HG02884 (cell line): ENCODE measurements around the gene C19orf53.
A peak's percentile ranks its signal among the peaks of the same experiment; 100 is the strongest.

Experiments used
- ATAC-seq: cut with Tn5 transposase; IDR thresholded peaks from one replicate; pipeline ENCODE4 v1.9.1; 2021; ENCODE audit warnings: mild to moderate bottlenecking, moderate library complexity; ENCODE audit not compliant: unreplicated experiment

C19orf53 gene

DNA sequence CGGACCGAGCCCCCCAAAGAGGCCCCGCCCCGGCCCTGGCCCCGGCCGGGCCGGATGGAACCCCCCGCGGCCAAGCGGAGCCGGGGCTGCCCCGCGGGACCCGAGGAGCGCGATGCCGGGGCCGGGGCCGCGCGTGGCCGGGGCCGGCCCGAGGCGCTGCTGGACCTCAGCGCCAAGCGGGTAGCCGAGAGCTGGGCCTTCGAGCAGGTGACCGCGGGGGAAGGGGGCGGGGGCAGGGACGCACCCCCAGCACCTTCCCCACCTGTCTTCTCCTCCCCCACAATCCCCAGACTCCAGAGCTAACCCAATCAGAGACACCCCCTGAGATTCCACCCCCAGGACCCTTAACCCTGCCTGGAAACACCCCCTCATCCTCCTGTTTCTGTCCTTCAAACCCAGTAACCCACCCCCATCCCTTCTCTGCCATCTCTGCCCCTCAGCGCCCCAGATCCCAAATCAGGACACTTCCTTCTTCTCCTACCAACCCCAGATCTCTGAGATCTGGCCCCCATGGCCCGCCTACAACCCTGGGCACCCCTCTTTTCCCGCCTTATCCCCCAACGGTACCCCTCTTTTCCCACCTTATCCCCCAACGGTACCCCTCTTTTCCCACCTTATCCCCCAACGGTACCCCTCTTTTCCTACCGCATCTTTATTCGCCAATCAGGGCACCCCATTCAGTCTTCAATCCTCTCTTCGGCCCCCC lies 21.5 kb downstream of the C19orf53 start:
- ATAC-seq: peak; percentile 27

GRCh38 chr19:13796301-13797057 lies 22.2 kb downstream of the C19orf53 start:
- no peak for ATAC-seq

- no peak for ATAC-seq
These were observed 22.8 kb downstream of the C19orf53 start for GRCh38 chr19:13797058-13797440.

- no peak for ATAC-seq
These were observed 23.6 kb downstream of the C19orf53 start for GRCh38 chr19:13797870-13798269.

GRCh38 chr19:13799669-13800068 lies 25.4 kb downstream of the C19orf53 start:
- no peak for ATAC-seq

DNA sequence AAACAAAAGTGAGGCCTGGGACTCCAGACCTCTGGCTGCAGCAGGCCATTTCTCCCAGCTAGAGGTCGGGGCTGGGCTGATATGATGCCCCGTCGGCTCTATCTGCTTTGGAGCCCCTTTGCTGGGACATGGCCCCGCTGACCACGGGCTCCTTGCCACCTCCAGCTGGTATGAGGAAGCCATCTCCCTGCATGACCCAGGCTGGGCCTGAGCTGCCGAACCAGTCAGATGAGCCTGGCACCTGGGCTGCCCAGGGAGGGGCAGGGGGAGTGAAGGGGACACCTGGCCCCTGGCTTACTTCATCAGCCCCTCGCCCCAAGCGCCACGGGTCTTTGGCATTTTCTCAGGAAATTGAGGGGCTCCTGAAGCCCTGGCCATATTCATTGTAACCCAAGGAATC lies 28.8 kb downstream of the C19orf53 start:
- ATAC-seq: no peak

DNA sequence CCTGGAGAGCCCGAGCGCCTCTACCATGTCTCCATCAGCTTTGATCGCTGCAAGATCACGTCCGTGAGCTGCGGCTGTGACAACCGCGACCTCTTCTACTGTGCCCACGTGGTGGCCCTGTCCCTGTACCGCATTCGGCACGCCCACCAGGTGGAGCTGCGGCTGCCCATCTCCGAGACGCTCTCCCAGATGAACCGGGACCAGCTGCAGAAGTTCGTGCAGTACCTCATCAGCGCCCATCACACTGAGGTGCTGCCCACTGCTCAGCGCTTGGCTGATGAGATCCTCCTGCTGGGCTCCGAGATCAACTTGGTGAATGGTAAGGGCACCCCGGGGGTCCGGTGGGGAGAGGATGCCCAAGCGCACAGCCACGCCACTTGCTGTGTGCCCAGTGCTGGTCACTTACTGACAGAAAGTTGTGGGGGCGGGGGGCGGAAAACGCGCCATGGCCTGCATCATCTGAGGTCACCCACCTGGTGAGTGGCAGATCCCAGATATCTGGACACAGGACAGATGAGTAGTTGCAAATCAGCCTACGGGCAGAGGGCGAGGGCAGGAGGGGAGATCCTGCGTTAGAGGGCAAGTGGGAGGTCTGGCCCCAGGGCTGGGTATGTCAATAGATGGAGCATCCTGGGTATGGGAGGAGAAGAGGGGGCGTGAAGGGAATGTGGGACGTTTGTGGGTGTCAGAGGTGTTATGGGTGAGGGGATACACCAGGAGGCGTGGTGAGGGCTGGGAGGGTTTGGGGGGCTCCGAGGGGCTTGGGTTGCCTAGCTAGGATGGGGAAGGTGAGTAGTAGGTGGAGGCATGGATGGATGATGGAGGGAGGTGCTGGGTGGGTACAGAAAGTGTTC lies 30.8 kb downstream of the C19orf53 start:
- ATAC-seq: no peak

DNA sequence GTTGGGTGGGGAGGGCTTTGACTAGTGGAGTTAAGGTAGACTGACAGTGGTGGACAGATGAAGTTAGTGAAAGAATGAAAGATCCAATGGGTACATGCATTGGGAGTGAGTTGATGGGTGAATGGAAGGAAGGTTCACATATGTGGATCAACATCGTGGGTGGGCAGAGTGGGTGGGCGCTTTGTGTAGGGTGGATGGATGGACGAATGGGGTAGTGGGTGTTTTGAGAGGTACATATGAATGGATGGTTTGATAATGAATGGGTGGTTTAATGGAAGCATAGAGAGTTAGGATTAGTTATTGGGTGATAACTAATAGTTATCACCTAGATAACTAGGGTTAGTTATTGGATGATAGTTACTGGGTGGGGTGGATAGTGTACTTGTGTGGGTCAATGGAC lies 32.5 kb downstream of the C19orf53 start:
- ATAC-seq: no peak

- no peak for ATAC-seq
These were observed 33.3 kb downstream of the C19orf53 start for GRCh38 chr19:13807421-13808021.

DNA sequence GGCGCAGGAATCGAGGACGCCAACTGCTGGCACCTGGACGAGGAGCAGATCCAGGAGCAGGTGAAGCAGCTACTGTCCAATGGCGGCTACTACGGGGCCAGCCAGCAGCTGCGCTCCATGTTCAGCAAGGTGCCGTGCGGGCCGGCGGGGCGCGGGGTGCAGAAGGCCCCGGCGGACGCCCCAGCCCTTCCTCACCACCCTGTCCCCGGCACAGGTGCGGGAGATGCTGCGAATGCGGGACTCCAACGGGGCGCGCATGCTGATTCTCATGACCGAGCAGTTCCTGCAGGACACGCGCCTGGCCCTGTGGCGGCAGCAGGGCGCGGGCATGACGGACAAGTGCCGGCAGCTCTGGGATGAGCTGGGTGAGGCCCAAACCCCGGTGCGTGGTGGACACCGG lies 34.6 kb downstream of the C19orf53 start:
- no peak for ATAC-seq

- ATAC-seq: no peak
These were observed 38.3 kb downstream of the C19orf53 start for GRCh38 chr19:13812544-13812943.

GRCh38 chr19:13813147-13813546 lies 38.9 kb downstream of the C19orf53 start:
- no peak for ATAC-seq

DNA sequence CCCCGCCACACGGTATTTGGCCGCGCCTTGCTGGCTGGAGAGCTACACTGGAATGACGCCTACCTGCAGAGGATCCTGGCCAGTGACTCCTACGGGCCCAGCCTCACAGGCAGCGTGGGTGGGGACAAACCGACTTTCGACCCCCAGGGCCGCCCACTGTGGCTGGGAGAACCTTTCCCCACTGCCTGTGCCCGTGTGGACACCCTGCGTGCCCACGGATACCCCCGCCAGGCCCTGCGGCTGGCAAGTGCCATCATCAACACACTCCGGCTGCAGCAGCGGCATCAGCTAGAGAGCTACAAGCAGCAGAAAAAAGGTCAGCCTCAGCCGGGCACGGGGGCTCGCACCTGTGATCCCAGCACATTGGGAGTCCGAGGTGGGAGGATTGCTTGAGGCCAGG lies 40.3 kb downstream of the C19orf53 start:
- no peak for ATAC-seq

DNA sequence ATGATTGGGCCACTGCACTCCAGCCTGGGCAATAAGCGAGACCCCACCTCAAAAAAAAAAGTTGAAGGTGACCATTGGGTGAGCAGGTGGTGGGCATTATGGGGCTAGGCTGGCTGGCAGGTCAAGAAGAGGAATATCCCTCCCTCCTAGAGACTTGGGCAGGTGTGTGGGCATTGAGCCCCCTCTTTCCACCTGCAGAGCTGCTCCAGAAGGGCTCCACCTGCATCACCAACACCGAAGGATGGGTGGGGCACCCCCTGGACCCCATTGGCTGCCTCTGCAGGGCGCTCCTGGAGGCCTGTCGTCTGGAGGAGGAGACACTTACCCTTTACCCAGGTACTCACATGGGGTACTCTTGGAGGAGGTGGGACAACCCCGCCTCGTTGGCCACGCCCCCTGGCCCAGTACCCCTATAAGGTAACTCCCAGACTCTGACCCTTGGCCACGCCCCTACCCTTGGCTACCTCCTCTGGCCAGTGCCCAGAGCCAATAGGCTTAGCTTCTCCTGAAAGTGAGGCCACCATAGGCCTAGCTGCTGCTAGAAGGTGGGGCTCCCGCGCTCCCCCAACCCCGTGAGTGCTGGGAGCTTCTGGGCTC lies 42.9 kb downstream of the C19orf53 start:
- ATAC-seq: no peak

DNA sequence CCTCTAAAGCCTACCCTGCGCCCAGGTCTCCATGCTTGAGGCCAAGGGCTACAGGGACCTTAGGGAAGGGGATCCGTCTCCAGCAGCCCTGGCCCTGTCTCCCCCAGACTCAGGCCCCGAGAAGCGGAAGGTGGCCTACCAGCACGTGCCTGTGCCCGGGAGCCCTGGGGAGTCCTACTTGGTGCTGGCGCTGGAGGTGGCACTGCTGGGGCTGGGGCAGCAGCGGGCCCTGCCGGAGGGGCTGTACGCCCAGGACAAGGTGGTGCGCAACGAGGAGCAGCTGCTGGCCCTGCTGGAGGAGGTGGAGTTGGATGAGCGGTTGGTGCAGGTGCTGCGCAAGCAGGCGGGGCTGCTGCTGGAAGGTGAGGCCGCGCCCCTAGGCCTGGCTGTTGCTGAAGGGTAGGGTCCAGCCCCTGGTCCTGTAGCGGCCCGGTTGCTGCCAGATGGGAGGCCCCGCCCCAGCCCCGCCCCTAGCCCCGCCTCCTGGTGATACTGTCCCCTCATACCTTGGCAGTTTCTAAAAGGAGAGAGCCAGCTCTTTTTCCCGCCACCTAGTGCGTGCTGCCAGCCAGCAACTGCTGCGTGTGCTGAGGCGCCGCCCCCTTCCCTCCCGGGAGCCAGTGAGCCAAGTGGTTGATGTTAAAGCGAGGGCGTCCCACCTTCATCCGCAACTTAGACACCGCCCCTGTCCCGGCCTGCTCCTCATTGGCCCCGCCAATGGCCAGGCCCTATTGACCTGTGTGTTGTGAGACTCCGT lies 43.5 kb downstream of the C19orf53 start:
- ATAC-seq: no peak

- ATAC-seq: no peak
These were observed 45.0 kb downstream of the C19orf53 start for GRCh38 chr19:13819238-13819637.

DNA sequence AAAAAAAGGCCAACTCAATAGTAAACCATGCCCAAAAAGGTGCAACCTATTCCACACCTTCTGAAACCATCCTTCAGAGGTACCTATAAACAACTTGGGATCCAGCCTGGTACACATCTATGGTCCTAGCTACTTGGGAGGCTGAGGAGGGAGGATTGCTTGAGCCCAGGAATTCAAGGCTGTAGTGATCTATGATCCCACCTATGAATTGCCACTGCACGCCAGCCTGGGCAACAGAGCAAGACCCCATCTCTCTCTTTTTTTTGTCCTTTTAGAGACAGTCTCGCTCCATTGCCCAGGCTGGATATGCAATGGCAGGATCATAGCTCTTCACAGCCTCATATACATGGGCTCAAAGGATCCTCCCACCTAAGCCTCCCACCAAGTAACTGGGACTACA lies 47.0 kb downstream of the C19orf53 start:
- ATAC-seq: no peak

GRCh38 chr19:13823256-13823655 lies 49.0 kb downstream of the C19orf53 start:
- no peak for ATAC-seq

DNA sequence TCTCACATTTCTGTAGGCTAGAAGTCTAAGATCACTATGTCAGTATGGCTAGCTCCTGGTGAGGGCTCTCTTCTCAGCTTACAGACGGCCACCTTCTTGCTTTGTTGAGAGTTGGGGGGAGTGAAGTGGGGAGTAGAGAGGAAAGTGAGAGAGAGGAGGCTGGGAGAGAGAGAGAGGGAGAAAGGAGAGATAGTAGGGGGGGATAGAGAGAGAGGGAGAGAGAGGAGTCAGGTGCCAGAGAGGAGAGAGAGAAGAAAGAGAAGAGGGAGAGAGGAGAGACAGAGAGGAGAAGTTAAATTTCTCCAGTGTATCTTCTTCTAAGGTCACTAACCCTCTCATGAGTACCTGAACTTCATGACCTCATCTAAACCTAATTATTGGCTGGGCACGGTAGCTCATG lies 49.6 kb downstream of the C19orf53 start:
- ATAC-seq: no peak

- ATAC-seq: no peak
These were observed 50.4 kb downstream of the C19orf53 start for GRCh38 chr19:13824703-13825102.
